Measurements from ENCODE around the gene PLEKHH3. TPM values are rescaled to one million over a fixed set of nuclear protein-coding genes. Genes with fewer than 3 reads are reported as not detected.
"Not testable (repeated sequence)": the region's sequence is repeated elsewhere in the genome, so short reads cannot be mapped to it uniquely, and the experiment has no call there.

PLEKHH3 gene
- total RNA-seq, 2 donors from 2014 or later = 63.0 to 105 TPM

DNA sequence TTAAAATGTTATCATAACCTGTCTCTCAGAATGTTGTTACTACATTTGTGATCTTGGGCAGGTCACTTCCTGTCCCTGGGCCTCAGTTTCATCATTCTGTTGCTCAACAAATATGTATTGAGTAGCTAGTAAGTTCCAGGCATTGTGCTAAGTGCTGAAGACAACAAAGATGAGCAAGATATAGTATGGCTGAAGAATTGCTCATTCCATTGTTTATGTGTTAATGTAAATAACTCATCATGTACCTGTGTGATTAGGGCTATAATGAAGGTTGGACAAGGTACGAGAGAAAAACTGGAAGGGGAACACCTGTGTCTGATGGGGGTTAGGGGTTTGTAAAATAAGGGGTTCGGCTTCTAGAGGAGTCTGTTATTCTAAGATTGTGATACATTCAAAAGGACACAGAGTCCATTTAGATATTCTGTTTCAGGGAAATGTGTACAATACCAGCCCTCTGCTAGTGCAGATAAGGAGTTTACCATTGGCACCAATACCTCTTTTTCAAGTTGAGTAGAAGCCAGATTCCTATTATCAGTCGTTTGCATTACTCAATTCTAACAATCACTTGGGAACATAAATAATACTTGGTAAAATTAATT lies 47.3 kb downstream of the PLEKHH3 start:
- 17 to 26% methylated on average over 3 of the region's 3 CpGs for WGBS, 2 donors
- H3K9me3 ChIP-seq = no peaks in the 10 kb centered on the region
- ATAC-seq (peak; percentile 84), DNase-seq (peak in 3 of 4 donors; percentile 42 to 66 (median 48))
- no peaks in the 10 kb centered on the region for H3K27me3 ChIP-seq
- intact Hi-C loops (cut with DNase I) = no loop called here
- no peak overlapping the region for H3K4me3 ChIP-seq
- peak overlapping the region; percentile 73 to 85 (median 80) for H3K27ac ChIP-seq
- TF ChIP-seq, protein P1, sequence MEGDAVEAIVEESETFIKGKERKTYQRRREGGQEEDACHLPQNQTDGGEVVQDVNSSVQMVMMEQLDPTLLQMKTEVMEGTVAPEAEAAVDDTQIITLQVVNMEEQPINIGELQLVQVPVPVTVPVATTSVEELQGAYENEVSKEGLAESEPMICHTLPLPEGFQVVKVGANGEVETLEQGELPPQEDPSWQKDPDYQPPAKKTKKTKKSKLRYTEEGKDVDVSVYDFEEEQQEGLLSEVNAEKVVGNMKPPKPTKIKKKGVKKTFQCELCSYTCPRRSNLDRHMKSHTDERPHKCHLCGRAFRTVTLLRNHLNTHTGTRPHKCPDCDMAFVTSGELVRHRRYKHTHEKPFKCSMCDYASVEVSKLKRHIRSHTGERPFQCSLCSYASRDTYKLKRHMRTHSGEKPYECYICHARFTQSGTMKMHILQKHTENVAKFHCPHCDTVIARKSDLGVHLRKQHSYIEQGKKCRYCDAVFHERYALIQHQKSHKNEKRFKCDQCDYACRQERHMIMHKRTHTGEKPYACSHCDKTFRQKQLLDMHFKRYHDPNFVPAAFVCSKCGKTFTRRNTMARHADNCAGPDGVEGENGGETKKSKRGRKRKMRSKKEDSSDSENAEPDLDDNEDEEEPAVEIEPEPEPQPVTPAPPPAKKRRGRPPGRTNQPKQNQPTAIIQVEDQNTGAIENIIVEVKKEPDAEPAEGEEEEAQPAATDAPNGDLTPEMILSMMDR (IDR thresholded peaks at IDR 0.05) = no peak
- no peak for TF ChIP-seq POLR2A (IDR thresholded peaks at IDR 0.05)
- no peaks in the 10 kb centered on the region for H3K36me3 ChIP-seq (replicated peaks in 1 of 2; ENCODE audit: insufficient read depth in 1 of 2, low read depth in 2 of 2)
- H3K4me1 ChIP-seq = peaks cover 81% of the 10 kb centered on the region

DNA sequence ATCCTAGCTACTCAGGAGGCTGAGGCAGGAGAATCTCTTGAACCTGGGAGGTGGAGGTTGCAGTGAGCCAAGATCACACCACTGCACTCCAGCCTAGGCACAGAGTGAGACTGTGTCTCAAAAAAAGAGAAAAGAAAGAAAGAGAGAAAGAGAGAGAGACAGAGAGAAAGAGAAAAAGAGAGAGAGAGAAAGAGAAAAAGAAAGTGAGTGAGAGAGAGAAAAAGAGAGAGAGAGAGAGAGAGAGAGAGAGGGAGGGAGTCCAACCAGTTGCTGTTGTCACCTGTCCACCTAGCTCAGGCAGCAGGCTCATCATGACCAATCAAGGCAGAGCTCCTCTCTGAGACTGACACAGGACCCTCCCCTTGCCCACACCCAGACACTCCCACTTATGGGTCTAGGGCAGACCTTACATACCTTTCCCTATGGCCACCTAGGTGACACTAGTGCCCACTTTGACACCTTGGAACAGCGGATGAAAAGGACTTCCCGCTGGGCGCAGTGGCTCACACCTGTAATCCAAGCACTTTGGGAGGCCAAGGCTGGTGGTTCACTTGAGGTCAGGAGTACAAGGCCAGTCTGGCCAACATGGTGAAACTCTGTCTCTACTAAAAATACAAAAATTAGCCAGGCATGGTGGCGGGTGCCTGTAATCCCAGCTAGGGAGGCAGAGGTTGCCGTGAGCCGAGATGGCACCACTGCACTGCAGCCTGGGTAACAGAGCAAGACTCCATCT lies 49.6 kb downstream of the PLEKHH3 start:
- H3K4me3 ChIP-seq; ATAC-seq; H3K36me3 ChIP-seq (replicated peaks in 1 of 2; ENCODE audit: insufficient read depth in 1 of 2, low read depth in 2 of 2); H3K9me3 ChIP-seq; intact Hi-C loops (cut with DNase I); H3K27me3 ChIP-seq: not testable (repeated sequence)
- WGBS, 2 donors = 90% methylated on average over 5 to 6 of the region's 6 CpGs
- peak in 1 of 4 donors; percentile 31 for DNase-seq
- H3K27ac ChIP-seq = peak overlapping the region in 2 of 4 donors; percentile 17 to 47
- H3K4me1 ChIP-seq = peaks cover 87% of the 10 kb centered on the region

DNA sequence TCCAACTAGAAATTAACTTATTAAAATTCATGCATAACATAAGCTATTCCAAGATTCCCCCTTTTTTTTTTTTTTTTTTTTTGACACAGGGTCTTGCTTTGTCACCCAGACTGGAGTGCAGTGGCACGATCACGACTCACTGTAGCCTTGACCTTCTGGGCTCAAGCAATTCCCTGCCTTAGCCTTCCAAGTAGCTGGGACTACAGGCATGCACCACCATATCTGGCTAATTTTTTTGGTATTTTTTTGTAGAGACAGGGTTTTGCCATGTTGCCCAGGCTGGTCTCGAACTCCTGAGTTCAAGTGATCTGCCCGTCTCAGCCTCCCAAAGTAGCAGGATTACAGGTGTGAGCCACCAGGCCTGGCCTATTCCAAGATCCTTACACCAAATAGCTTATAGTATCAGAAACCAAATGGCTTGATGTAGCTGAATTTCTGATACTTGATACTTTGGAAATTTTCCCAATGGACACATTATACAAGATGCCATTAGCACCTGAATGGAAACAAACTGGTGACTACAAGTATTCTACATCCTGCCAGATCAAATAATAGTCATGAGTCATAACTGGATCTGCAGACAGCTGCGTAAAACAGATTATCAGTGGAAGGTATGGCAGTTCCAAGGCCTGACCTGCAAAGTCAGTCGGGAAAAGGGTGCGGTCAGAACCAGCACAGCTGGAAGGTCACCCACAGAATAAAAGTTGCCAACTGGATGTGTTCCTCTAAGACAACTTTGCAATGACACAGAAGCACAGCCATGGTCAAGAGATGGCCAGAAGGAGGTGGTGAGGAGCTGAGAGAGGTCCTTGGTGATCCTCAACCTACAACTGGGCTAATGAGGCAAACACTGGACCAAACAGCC lies 52.8 kb downstream of the PLEKHH3 start:
- ATAC-seq (peak; percentile 98), DNase-seq (peak; percentile 84 to 94 (median 91))
- intact Hi-C loops (cut with DNase I) = no loop called here
- Histone ChIP-seq H3K4me3 (no peak overlapping the region), H3K27ac (peak overlapping the region; percentile 81 to 86 (median 84)), H3K36me3 (replicated peaks in 1 of 2; ENCODE audit: insufficient read depth in 1 of 2, low read depth in 2 of 2) (no peaks in the 10 kb centered on the region), H3K4me1 (peaks cover 92% of the 10 kb centered on the region), H3K27me3 (no peaks in the 10 kb centered on the region), H3K9me3 (no peaks in the 10 kb centered on the region)
- WGBS, 2 donors = 40 to 43% methylated on average over 7 of the region's 7 CpGs
- TF ChIP-seq, protein P1 (IDR thresholded peaks at IDR 0.05) = peak in 2 of 7 experiments; percentile 33
- TF ChIP-seq POLR2A (IDR thresholded peaks at IDR 0.05) = peak in 2 of 3 donors; percentile 37 to 48

DNA sequence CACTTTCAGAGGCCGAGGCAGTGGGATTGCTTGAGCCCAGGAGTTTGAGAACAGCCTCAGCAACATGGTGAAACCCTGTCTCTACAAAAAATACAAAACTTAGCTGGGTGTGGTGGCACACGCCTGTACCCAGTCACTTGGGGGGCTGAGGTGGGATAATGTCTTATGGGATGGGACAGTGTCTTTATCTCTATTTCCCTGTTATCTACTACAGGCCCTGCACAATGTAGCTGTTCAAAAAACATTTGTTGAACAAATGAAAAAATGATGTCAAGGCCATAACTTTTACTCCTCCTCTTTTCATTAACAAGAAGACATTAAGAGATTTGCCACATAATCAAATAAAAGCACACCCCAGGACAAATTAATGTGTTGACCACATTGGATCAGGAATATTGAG lies 53.5 kb downstream of the PLEKHH3 start:
- no peaks in the 10 kb centered on the region for H3K9me3 ChIP-seq
- no peak for DNase-seq
- peaks cover 92% of the 10 kb centered on the region for H3K4me1 ChIP-seq
- intact Hi-C loops (cut with DNase I) = no loop called here
- H3K4me3 ChIP-seq = no peak overlapping the region
- no peak for ATAC-seq
- H3K27ac ChIP-seq = peak overlapping the region in 3 of 4 donors; percentile 81 to 85 (median 82)
- H3K36me3 ChIP-seq (replicated peaks in 1 of 2; ENCODE audit: insufficient read depth in 1 of 2, low read depth in 2 of 2) = no peaks in the 10 kb centered on the region
- 86 to 100% methylated on average over 2 of the region's 2 CpGs for WGBS, 2 donors
- TF ChIP-seq, protein P1 (IDR thresholded peaks at IDR 0.05) = no peak
- no peak for TF ChIP-seq POLR2A (IDR thresholded peaks at IDR 0.05)
- H3K27me3 ChIP-seq = no peaks in the 10 kb centered on the region

DNA sequence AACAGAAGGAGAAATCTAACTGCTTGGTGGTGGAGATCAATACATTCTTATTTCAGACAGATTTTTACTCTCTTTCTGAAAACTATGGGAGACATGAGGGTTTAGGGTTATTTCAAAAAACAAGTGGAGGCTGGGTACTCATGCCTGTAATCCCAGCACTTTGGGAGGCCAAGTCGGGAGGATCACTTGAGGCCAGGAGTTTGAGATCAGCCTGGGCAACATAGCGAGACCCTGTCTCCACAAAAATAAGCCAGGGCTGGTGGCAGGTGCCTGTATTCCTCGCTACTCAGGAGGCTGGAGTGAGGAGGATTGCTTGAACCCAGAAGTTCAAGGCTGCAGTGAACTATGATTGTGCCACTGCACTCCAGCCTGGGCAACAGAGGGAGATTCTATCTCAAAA lies 54.8 kb downstream of the PLEKHH3 start:
- ATAC-seq; H3K27me3 ChIP-seq; H3K9me3 ChIP-seq; intact Hi-C loops (cut with DNase I); H3K36me3 ChIP-seq (replicated peaks in 1 of 2; ENCODE audit: insufficient read depth in 1 of 2, low read depth in 2 of 2); DNase-seq; H3K4me3 ChIP-seq: not testable (repeated sequence)
- 92 to 100% methylated on average over 3 of the region's 3 CpGs for WGBS, 2 donors
- Histone ChIP-seq H3K4me1 (peaks cover 91% of the 10 kb centered on the region), H3K27ac (peak overlapping the region in 2 of 4 donors; percentile 21 to 34)

Data from body of pancreas (tissue), 4 donors.